HG02840 (cell line): ENCODE results near the gene DCAF12L1.

Experiments
- ATAC-seq: cut with Tn5 transposase; IDR thresholded peaks from one replicate; pipeline ENCODE4 v1.9.1; 2021; ENCODE audit warnings: mild to moderate bottlenecking, moderate library complexity, moderate number of reproducible peaks; ENCODE audit not compliant: unreplicated experiment, low FRiP score

Gene DCAF12L1

DNA sequence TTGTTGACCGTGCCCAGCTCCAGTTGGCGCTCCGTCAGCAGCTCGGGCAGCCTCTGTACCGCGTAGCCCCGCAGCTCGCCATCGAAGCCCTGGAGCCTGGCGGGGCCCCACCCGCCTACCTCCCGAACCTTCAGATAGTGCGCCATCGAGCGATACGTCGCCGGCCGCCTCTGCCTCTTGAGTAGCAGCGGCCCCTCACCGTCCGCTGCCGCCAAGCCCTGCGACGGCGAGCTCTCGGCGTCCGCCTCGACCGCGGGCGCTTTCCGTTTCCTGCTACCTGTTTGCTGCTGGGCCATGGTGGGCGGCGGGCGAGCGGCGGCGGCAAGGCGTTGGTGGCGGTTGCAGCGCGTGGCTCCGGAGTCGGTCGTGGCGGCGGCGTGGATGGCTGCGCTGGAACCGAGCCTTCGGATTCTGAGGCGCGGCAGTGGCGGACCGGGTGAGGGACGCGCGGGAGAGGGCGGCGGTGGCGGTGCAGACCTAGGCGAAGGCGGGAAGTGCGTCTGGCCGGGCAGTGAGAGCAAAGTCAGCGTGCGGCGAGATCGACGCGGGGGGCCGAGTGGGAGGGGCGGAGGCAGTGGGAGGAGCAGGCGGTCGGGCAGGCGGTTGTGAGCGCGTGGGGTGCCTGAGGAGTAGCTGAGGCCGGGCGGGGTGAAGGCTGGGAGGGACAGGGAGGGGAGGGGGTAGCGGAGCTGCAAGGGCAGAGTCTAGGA is at the start of gene DCAF12L1:
Gene DCAF12L1, minus strand, starts transcription at position 502 of the 710 bp plus-strand sequence. Its CDS starts 206 bp downstream, at position 296.
- ATAC-seq, result no peak

DNA sequence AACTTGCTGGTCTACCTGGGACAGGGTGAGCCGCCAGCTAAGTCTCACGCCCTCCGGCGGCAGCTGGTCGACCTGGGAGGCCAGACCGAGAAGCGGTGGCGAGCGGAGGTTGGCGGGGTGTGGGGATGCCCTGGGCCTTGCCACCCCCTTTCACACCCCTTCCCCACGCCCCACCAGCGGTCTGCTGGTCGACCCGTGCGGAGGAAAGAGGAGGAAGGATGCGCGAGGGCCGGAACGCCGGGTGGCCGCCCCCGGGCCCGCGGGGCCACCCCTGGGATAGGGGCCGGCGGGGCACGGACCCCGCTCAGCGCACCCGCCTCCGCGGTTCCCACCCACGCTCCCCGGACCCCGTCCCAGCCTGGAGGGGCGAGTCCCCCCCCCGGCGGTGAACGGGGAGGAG is 28.3 kb upstream of the DCAF12L1 start:
- ATAC-seq, result no peak

DNA sequence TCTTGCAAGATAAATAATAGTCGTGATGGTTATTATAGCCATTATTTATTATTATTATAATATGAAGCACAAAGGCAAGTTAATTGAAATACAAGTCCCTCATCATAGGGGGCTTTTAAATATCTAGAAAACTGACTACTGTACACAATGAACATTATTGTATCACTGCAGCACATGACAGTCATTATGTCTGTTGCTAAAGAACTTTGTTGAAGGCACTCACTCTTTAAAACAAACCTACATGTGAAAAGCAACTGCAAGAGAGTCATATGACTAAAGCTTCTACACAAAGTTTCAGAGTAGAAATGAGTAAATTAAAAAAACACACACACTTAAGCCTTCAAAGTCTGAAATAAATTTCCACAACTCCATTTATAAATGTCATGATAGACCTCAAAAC is 23.3 kb upstream of the DCAF12L1 start:
- ATAC-seq, result no peak

DNA sequence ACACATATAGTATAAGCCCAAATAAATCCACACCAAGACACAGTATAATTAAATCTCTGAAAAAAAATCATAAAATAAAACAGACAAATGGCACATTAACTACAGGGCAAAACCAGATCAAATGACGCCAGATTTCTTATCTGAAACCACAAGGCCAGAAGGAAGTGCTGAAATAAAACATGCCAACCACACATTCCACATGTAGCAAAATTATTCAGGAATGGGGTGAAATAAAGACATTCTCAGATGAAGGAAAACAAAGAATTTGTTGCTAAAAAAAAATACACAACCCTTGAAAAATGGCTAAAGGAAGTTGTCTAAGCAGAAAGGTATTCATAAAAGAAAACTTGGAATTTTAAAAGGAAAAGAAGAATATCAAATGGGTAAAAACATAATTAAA is 4.5 kb upstream of the DCAF12L1 start:
- no peak for ATAC-seq

DNA sequence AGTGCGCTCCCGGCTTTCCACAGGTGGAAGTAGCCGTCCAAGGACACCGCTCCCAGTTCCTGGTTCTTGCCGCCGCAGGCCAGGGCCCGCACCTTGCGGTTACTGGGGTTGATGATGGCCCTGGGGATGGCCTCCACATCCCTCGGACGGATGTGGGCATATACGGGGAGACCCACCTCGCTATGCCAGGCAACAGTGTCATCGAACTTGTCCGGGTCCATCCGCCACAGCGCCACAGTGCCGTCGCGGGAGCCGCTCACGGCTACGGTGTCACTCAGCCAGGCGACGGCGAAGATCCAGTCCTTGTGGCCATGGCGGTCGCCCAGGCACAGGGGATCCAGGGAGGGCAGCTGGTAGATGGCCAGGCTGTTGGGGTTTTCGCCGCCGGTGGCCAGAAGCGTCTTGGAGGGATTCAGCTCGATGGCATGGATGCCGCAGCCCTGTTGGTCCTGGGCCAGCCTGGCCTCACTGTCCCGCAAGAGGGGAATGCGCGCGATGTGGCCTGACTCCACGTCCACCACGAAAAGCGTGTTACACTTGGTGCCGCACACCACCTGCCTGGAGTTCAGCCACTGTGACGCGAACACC is 795 bp downstream of the DCAF12L1 start:
- ATAC-seq, result no peak

DNA sequence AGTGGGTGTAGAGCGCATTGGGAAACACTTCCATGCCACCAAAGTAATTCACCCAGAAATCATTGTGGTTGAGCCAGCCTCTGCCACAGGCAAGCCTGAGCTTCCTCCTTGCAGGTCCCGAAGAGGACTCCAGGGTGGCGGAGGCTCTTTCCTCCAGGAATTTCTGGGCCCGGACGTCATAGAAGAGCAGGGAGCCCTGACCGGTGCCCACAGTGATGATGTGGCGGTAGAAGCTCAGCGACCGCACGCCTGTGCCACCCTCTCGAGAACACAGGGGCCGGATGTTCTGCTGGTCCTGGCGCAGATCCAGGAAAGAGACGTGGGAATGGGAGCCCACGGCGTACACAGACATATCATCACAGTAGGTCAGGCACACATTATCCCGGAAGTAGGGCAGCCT is 1.3 kb downstream of the DCAF12L1 start:
- ATAC-seq, result no peak

DNA sequence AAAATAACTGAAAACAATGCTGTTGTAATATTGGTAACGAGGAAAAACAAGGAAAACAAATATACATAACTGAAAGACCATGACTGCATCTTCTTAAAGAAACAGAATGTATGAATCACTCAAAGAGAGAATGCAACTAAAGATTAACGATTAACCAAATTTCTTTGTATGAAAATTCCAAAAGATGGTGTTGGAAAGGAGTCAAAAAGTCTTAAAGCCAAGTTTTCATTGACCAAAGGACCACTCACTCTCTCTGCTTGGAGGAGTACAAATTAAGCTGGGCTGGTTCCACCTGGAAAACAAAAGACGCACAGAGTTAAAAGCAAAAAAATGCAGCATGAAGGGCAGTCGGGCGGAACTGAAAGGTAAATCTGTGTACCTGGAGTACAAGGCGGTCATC is 1.8 kb downstream of the DCAF12L1 start:
- ATAC-seq, result no peak

DNA sequence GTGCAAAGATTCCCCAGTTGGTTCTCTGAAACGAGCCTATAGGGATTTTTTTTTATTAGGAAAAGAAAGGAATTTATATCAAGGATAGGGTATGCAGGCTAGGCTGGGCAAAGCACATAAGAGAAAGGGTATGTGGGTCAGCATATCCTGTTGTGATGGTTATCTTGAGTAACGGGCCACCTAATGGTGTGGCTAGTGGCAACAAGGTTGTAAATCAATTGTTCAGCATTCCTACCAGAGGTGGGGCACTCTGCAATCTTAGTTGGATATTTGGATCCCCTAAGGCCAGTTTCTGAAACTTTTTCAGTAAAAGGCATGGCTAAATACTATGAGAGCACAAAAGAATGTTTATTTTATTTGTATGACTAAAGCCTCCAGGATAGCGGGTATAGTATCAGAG is 42.7 kb downstream of the DCAF12L1 start:
- no peak for ATAC-seq
